ENCODE results near the gene TSPAN9.

TSPAN9 gene

GRCh38 chr12:3128498-3129293, 51.5 kb downstream of the TSPAN9 start:
- DNase-seq = no peak

- peak; percentile 16 for DNase-seq
Measured at GRCh38 chr12:3129301-3130056, 52.3 kb downstream of the TSPAN9 start.

GRCh38 chr12:3130057-3130830, 53.1 kb downstream of the TSPAN9 start:
- no peak for DNase-seq

GRCh38 chr12:3131129-3131528, 54.0 kb downstream of the TSPAN9 start:
- no peak for DNase-seq

- DNase-seq = no peak
Measured at GRCh38 chr12:3132636-3133404, 55.6 kb downstream of the TSPAN9 start.

- no peak for DNase-seq
Measured at GRCh38 chr12:3133405-3133783, 56.2 kb downstream of the TSPAN9 start.

- no peak for DNase-seq
Measured at GRCh38 chr12:3134126-3134525, 56.9 kb downstream of the TSPAN9 start.

GRCh38 chr12:3134526-3135135, 57.5 kb downstream of the TSPAN9 start:
- no peak for DNase-seq

- peak; percentile 30 for DNase-seq
Measured at GRCh38 chr12:3135522-3136461, 58.6 kb downstream of the TSPAN9 start.

GRCh38 chr12:3136641-3137267, 59.6 kb downstream of the TSPAN9 start:
- no peak for DNase-seq

GRCh38 chr12:3137268-3137781, 60.1 kb downstream of the TSPAN9 start:
- DNase-seq = no peak

GRCh38 chr12:3137814-3138445, 60.8 kb downstream of the TSPAN9 start:
- no peak for DNase-seq

- no peak for DNase-seq
Measured at GRCh38 chr12:3138941-3139511, 61.8 kb downstream of the TSPAN9 start.

GRCh38 chr12:3139760-3140159, 62.6 kb downstream of the TSPAN9 start:
- no peak for DNase-seq

- no peak for DNase-seq
Measured at GRCh38 chr12:3140284-3140683, 63.1 kb downstream of the TSPAN9 start.

GRCh38 chr12:3141339-3142321, 64.5 kb downstream of the TSPAN9 start:
- no peak for DNase-seq

GRCh38 chr12:3142386-3142785, 65.2 kb downstream of the TSPAN9 start:
- DNase-seq = no peak

- no peak for DNase-seq
Measured at GRCh38 chr12:3144495-3144894, 67.3 kb downstream of the TSPAN9 start.
